Left hindlimb (tissue), 1 donor: ENCODE measurements around the gene SPOP.
"Not testable (repeated sequence)": the region's sequence is repeated elsewhere in the genome, so short reads cannot be mapped to it uniquely, and the experiment has no call there.

ENCODE experiments used
- DNase-seq: peaks from one replicate; pipeline ENCODE4 v3.0.0-alpha.2; 2018

The SPOP gene

GRCh38 chr17:49677933-49678847 is at the start of gene SPOP:
Gene SPOP, minus strand, starts transcription at chr17:49678097. Its CDS starts 55,287 bp downstream, at chr17:49622810.
- peak; percentile 100 for DNase-seq

- peak; percentile 61 for DNase-seq
Measured at GRCh38 chr17:49727380-49727779, 49.5 kb upstream of the SPOP start.

GRCh38 chr17:49725452-49726130 is 47.7 kb upstream of the SPOP start:
- DNase-seq = no peak

- DNase-seq = not testable (repeated sequence)
Measured at GRCh38 chr17:49724552-49724951, 46.7 kb upstream of the SPOP start.

- peak; percentile 82 for DNase-seq
Measured at GRCh38 chr17:49723423-49723822, 45.5 kb upstream of the SPOP start.

- no peak for DNase-seq
Measured at GRCh38 chr17:49722066-49722465, 44.2 kb upstream of the SPOP start.

- no peak for DNase-seq
Measured at GRCh38 chr17:49717371-49717861, 39.5 kb upstream of the SPOP start.

- no peak for DNase-seq
Measured at GRCh38 chr17:49716668-49717364, 38.9 kb upstream of the SPOP start.

- DNase-seq = no peak
Measured at GRCh38 chr17:49715717-49716279, 37.9 kb upstream of the SPOP start.

- DNase-seq = no peak
Measured at GRCh38 chr17:49715216-49715615, 37.3 kb upstream of the SPOP start.

- no peak for DNase-seq
Measured at GRCh38 chr17:49708515-49709183, 30.8 kb upstream of the SPOP start.

GRCh38 chr17:49707608-49708514 is 30.0 kb upstream of the SPOP start, which contains the start of gene SLC35B1:
Gene SLC35B1, minus strand, starts transcription at chr17:49707964. Its CDS starts 131 bp downstream, at chr17:49707833.
- peak; percentile 99 for DNase-seq

GRCh38 chr17:49707246-49707607 is 29.3 kb upstream of the SPOP start:
- DNase-seq = no peak

GRCh38 chr17:49705254-49705653 is 27.4 kb upstream of the SPOP start:
- no peak for DNase-seq

- DNase-seq = no peak
Measured at GRCh38 chr17:49703557-49704277, 25.8 kb upstream of the SPOP start.

- no peak for DNase-seq
Measured at GRCh38 chr17:49700960-49701359, 23.1 kb upstream of the SPOP start.

GRCh38 chr17:49699966-49700575 is 22.2 kb upstream of the SPOP start:
- DNase-seq = no peak

- no peak for DNase-seq
Measured at GRCh38 chr17:49698005-49698404, 20.1 kb upstream of the SPOP start.

GRCh38 chr17:49696233-49696761 is 18.4 kb upstream of the SPOP start:
- no peak for DNase-seq
